SHP77 treated with DMSO at 0.1 percent for 48 hours (cell line): ENCODE data around the gene C5orf24.
A peak's percentile ranks its signal among the peaks of the same experiment; 100 is the strongest.
"Not testable (repeated sequence)": the region's sequence is repeated elsewhere in the genome, so short reads cannot be mapped to it uniquely, and the experiment has no call there.

ENCODE experiments used
- DNase-seq: peaks from one replicate; lab custom pipeline; 2025; lab: John Stamatoyannopoulos, UW

C5orf24 gene

GRCh38 chr5:134845852-134846640 is at the start of gene C5orf24:
TSS of gene C5orf24 (plus strand) at chr5:134845968. CDS start at chr5:134854901, 8,933 bp downstream.
- peak; percentile 91 for DNase-seq

GRCh38 chr5:134798468-134798867 is 47.3 kb upstream of the C5orf24 start:
- no peak for DNase-seq

- DNase-seq: no peak
Observed at GRCh38 chr5:134803821-134804220, 41.9 kb upstream of the C5orf24 start.

- DNase-seq: no peak
Observed at GRCh38 chr5:134813407-134813806, 32.4 kb upstream of the C5orf24 start.

GRCh38 chr5:134813827-134814226 is 31.9 kb upstream of the C5orf24 start:
- no peak for DNase-seq

- DNase-seq: no peak
Observed at GRCh38 chr5:134817006-134817405, 28.8 kb upstream of the C5orf24 start.

- no peak for DNase-seq
Observed at GRCh38 chr5:134818776-134819175, 27.0 kb upstream of the C5orf24 start.

GRCh38 chr5:134819407-134819963 is 26.3 kb upstream of the C5orf24 start:
- DNase-seq: no peak

- DNase-seq: no peak
Observed at GRCh38 chr5:134821841-134822240, 23.9 kb upstream of the C5orf24 start.

- no peak for DNase-seq
Observed at GRCh38 chr5:134824681-134825080, 21.1 kb upstream of the C5orf24 start.

- DNase-seq: no peak
Observed at GRCh38 chr5:134825212-134825611, 20.6 kb upstream of the C5orf24 start.

GRCh38 chr5:134833340-134834032 is 12.3 kb upstream of the C5orf24 start:
- DNase-seq: no peak

- no peak for DNase-seq
Observed at GRCh38 chr5:134835623-134836022, 10.1 kb upstream of the C5orf24 start.

- DNase-seq: no peak
Observed at GRCh38 chr5:134837530-134838181, 8.1 kb upstream of the C5orf24 start.

GRCh38 chr5:134838361-134838760 is 7.4 kb upstream of the C5orf24 start:
- not testable (repeated sequence) for DNase-seq

GRCh38 chr5:134840811-134841210 is 5.0 kb upstream of the C5orf24 start:
- DNase-seq: no peak

- DNase-seq: no peak
Observed at GRCh38 chr5:134844252-134844651, 1.5 kb upstream of the C5orf24 start.

- DNase-seq: no peak
Observed at GRCh38 chr5:134845335-134845851, 375 bp upstream of the C5orf24 start.

GRCh38 chr5:134846641-134846960 is 833 bp downstream of the C5orf24 start:
- no peak for DNase-seq

GRCh38 chr5:134849434-134849933 is 3.7 kb downstream of the C5orf24 start:
- DNase-seq: not testable (repeated sequence)

- no peak for DNase-seq
Observed at GRCh38 chr5:134851307-134851923, 5.6 kb downstream of the C5orf24 start.

GRCh38 chr5:134856465-134856864 is 10.7 kb downstream of the C5orf24 start:
- not testable (repeated sequence) for DNase-seq
